Loucy (cell line): Measurements from ENCODE around the gene GULP1.

Experiments used
- CTCF ChIP-seq: fragments of 200-600 bp; sonication (generic); conservative IDR thresholded peaks from 2 replicates; pipeline ENCODE4 v1.5.1; 2014; ENCODE audit warnings: mild to moderate bottlenecking, antibody characterized with exemption, low read length
- EZH2phosphoT487 ChIP-seq: fragments of 200-600 bp; IDR thresholded peaks from 2 replicates; pipeline ENCODE4 v1.6.1; 2018; ENCODE audit warnings: antibody characterized with exemption, mild to moderate bottlenecking, moderate library complexity, borderline replicate concordance

GRCh38 chr2:188439986-188440385 lies 148.3 kb downstream of the GULP1 start:
- TF ChIP-seq CTCF (no peak), EZH2phosphoT487 (no peak)
